HCT116 (cell line): ENCODE data around the gene SRSF3. TPM values are rescaled to one million over a fixed set of nuclear protein-coding genes. Genes with fewer than 3 reads are reported as not detected.

ENCODE experiments used
- ATAC-seq: fragments of 200-7000 bp; cut with Tn5 transposase; 2 replicates; pipeline ENCODE4 v1.9.1; 2020; ENCODE audit warnings: mild to moderate bottlenecking, moderate library complexity
- BruUV-seq: library from RNA; stranded (reverse); fragments of 400-500 nt; replicated peaks from 2 replicates; lab custom pipeline; 2021; lab: Mats Ljungman, UMichigan
- CTCF ChIA-PET: fragments of 300-600 bp; sonication (Branson Sonifier 250); formaldehyde crosslinking; loops from one replicate; lab custom pipeline; 2021; ENCODE audit warnings: antibody characterized with exemption; lab: Charles Lee
- POLR2A ChIA-PET: fragments of 300-600, 350-600 bp; sonication (Branson Sonifier 250); formaldehyde crosslinking; loops from one replicate; lab custom pipeline; 2021; ENCODE audit warnings: antibody characterized with exemption; lab: Charles Lee
- RAD21 ChIA-PET, 2 experiments: fragments of 300-600 bp; sonication (Branson Sonifier 250); formaldehyde crosslinking; loops; one replicate each; lab custom pipeline; 2023; ENCODE audit warnings: low total read pairs in 2 of 2; ENCODE audit not compliant: uncharacterized antibody in 2 of 2, unreplicated experiment in 2 of 2, low non-redundant PET in 1 of 2; lab: Charles Lee
- DNase-seq: peaks from one replicate; pipeline ENCODE4 v3.0.0-alpha.2; 2010; ENCODE audit warnings: low read depth, low spot score
- H2AFZ ChIP-seq: fragments of 200-600 bp; shearing (Covaris generic), sonication (generic); 2 replicates; pipeline ENCODE4 v1.6.1; 2017; ENCODE audit warnings: low read depth, mixed run types, mixed read lengths, antibody characterized with exemption, low read length; ENCODE audit not compliant: poor library complexity, severe bottlenecking
- H3K27ac ChIP-seq: 2 replicates; pipeline ENCODE4 v1.5.1; 2012; ENCODE audit warnings: low read depth, low read length
- H3K27me3 ChIP-seq: fragments of 200-600 bp; sonication (generic); 2 replicates; pipeline ENCODE4 v1.6.1; 2016; ENCODE audit warnings: mixed run types, low read length, mixed read lengths; ENCODE audit not compliant: insufficient read depth
- H3K36me3 ChIP-seq, 2 experiments: fragments of 200-500 bp in 1 of 2; fragments of 200-600 bp in 1 of 2; sonication (Bioruptor generic) in 1 of 2; sonication (generic) in 1 of 2; 2 replicates each; pipeline versions ENCODE4 v1.5.1 to v1.6.1; 2014 to 2016; ENCODE audit warnings: low read length in 2 of 2, inconsistent platforms in 1 of 2, mixed read lengths in 1 of 2, mixed run types in 1 of 2; ENCODE audit not compliant: insufficient read depth in 2 of 2, control insufficient read depth in 1 of 2
- H3K4me1 ChIP-seq, 2 experiments: fragments of 200-600 bp in 1 of 2; sonication (generic) in 1 of 2; 2 replicates each; pipeline versions ENCODE4 v1.5.1 to v1.6.1; 2012 to 2017; ENCODE audit warnings: low read length in 2 of 2, inconsistent platforms in 1 of 2, mild to moderate bottlenecking in 1 of 2, mixed read lengths in 1 of 2, mixed run types in 1 of 2, moderate library complexity in 1 of 2; ENCODE audit not compliant: insufficient read depth in 2 of 2, control insufficient read depth in 1 of 2
- H3K4me2 ChIP-seq: fragments of 200-600 bp; sonication (generic); 2 replicates; pipeline ENCODE4 v1.6.1; 2017; ENCODE audit warnings: mixed run types, low read length, mixed read lengths
- H3K4me3 ChIP-seq, 2 experiments: fragments of 200-600 bp in 1 of 2; sonication (generic) in 1 of 2; replicated peaks in 1 of 2; 2 replicates each; pipeline ENCODE4 v1.5.1; 2011 to 2016; ENCODE audit warnings: low read length in 2 of 2, control low read depth in 1 of 2, low read depth in 1 of 2, mild to moderate bottlenecking in 1 of 2, mixed read lengths in 1 of 2, mixed run types in 1 of 2
- H3K79me2 ChIP-seq: fragments of 200-600 bp; sonication (generic); 2 replicates; pipeline ENCODE4 v1.6.1; 2017; ENCODE audit warnings: mild to moderate bottlenecking, mixed run types, low read length, moderate library complexity, mixed read lengths; ENCODE audit not compliant: insufficient read depth
- H3K9ac ChIP-seq: fragments of 200-600 bp; sonication (generic); 2 replicates; pipeline ENCODE4 v1.6.1; 2016; ENCODE audit warnings: low read length, mixed read lengths
- H3K9me2 ChIP-seq: fragments of 200-600 bp; sonication (generic), shearing (Covaris generic); 2 replicates; pipeline ENCODE4 v1.6.1; 2017; ENCODE audit warnings: mixed run types, mild to moderate bottlenecking, moderate library complexity; ENCODE audit not compliant: insufficient read depth
- H3K9me3 ChIP-seq, 2 experiments: fragments of 200-500 bp in 1 of 2; fragments of 200-600 bp in 1 of 2; sonication (Bioruptor generic) in 1 of 2; sonication (generic) in 1 of 2; 2 replicates each; pipeline ENCODE4 v1.6.1; 2014 to 2017; ENCODE audit warnings: low read length in 2 of 2, mixed read lengths in 2 of 2, inconsistent platforms in 1 of 2, low read depth in 1 of 2, mild to moderate bottlenecking in 1 of 2, mixed run types in 1 of 2, moderate library complexity in 1 of 2; ENCODE audit not compliant: control insufficient read depth in 1 of 2, insufficient read depth in 1 of 2
- H4K20me1 ChIP-seq: fragments of 200-600 bp; sonication (generic), shearing (Covaris generic); 2 replicates; pipeline ENCODE4 v1.6.1; 2017; ENCODE audit warnings: mixed run types, mild to moderate bottlenecking, moderate library complexity; ENCODE audit not compliant: insufficient read depth
- CBX3 ChIP-seq: IDR thresholded peaks from 2 replicates; pipeline ENCODE4 v1.6.1; 2012; ENCODE audit warnings: low read depth
- EGR1 ChIP-seq: IDR thresholded peaks from 2 replicates; pipeline ENCODE4 v1.6.1; 2012; ENCODE audit warnings: low read depth
- EZH2 ChIP-seq: fragments of 200-600 bp; sonication (generic); IDR thresholded peaks from 2 replicates; pipeline ENCODE4 v1.6.1; 2017; ENCODE audit warnings: antibody characterized with exemption, mixed run types
- JUND ChIP-seq: IDR thresholded peaks from 2 replicates; pipeline ENCODE4 v1.6.1; 2012
- MAX ChIP-seq: IDR thresholded peaks from 2 replicates; pipeline ENCODE4 v1.6.1; 2012
- POLR2A ChIP-seq: IDR thresholded peaks from 2 replicates; pipeline ENCODE4 v1.7.0; 2011; ENCODE audit warnings: borderline replicate concordance; ENCODE audit not compliant: insufficient read depth, insufficient read length; ENCODE audit errors: extremely low read depth
- POLR2AphosphoS5 ChIP-seq: IDR thresholded peaks from 2 replicates; pipeline ENCODE4 v1.6.1; 2011; ENCODE audit warnings: mild to moderate bottlenecking, low read depth, low read length, moderate library complexity
- RAD21 ChIP-seq: IDR thresholded peaks from 2 replicates; pipeline ENCODE4 v1.6.1; 2012; ENCODE audit warnings: low read depth, mild to moderate bottlenecking
- SIN3A ChIP-seq: IDR thresholded peaks from 2 replicates; pipeline ENCODE4 v1.6.1; 2012; ENCODE audit warnings: low read depth
- SP1 ChIP-seq: IDR thresholded peaks from 2 replicates; pipeline ENCODE4 v1.6.1; 2012; ENCODE audit warnings: low read depth
- SRF ChIP-seq: IDR thresholded peaks from 2 replicates; pipeline ENCODE4 v1.6.1; 2012; ENCODE audit warnings: low read depth
- TCF7L2 ChIP-seq: IDR thresholded peaks from 2 replicates; pipeline ENCODE4 v1.7.0; 2011; ENCODE audit warnings: borderline replicate concordance, inconsistent platforms; ENCODE audit not compliant: insufficient read depth, insufficient read length; ENCODE audit errors: extremely low read depth
- YY1 ChIP-seq: IDR thresholded peaks from 2 replicates; pipeline ENCODE4 v1.6.1; 2011; ENCODE audit warnings: low read length, low read depth, moderate library complexity, mild to moderate bottlenecking; ENCODE audit not compliant: insufficient replicate concordance; ENCODE audit errors: extremely low read depth
- ZBTB33 ChIP-seq: IDR thresholded peaks from 2 replicates; pipeline ENCODE4 v1.6.1; 2011; ENCODE audit warnings: mild to moderate bottlenecking, low read length, moderate library complexity; ENCODE audit not compliant: insufficient replicate concordance; ENCODE audit errors: extremely low read depth
- ZFX ChIP-seq: fragments of 450-650 bp; IDR thresholded peaks from 2 replicates; pipeline ENCODE4 v1.6.1; 2017
- intact Hi-C: fragments of 100-400 bp; cut with micrococcal nuclease; formaldehyde crosslinking; loops from 2 replicates; pipeline ENCODE4 v1.10.0; 2022
- total RNA-seq: library from RNA; stranded (reverse); gene quantifications from one replicate; pipeline ENCODE4 v1.2.1, GENCODE V29; 2021; ENCODE audit not compliant: unreplicated experiment

Gene SRSF3
- total RNA-seq, 1 experiment from 2014 or later = 362 TPM

- no peaks in the 10 kb centered on the region for H3K27me3 ChIP-seq
- peak within 1 kb of the TSS; percentile 76 for H3K27ac ChIP-seq
- TF ChIP-seq POLR2A (peak; percentile 81), POLR2AphosphoS5 (peak; percentile 98), SIN3A (peak; percentile 53; the same call in 1 of the 2 replicates), SRF (no peak), TCF7L2 (peak; percentile 57), EZH2 (no peak), YY1 (peak; percentile 3)
- H3K9me2 ChIP-seq = no peaks in the 10 kb centered on the region
- H3K4me2 ChIP-seq = peak within 1 kb of the TSS; percentile 92
- H3K79me2 ChIP-seq = peaks cover 29% of the 10 kb centered on the region
- H3K4me3 ChIP-seq = peak within 1 kb of the TSS; percentile 73 to 81
- H3K36me3 ChIP-seq = peaks cover 5% of the 10 kb centered on the region in 2 experiments; a peak in 2 of 4 replicates
- ChIA-PET POLR2A (no interaction called here), CTCF (no interaction called here), RAD21 (no interaction called here)
- peak within 1 kb of the TSS; percentile 84 for H3K9ac ChIP-seq
- ATAC-seq (peak; percentile 97), DNase-seq (peak; percentile 65)
- H4K20me1 ChIP-seq = no peaks in the 10 kb centered on the region
- no peaks in the 10 kb centered on the region for H3K9me3 ChIP-seq
- intact Hi-C loops = no loop called here
- no TSS peak for BruUV-seq
- peaks cover 9 to 19% of the 10 kb centered on the region in 2 experiments; a peak in 3 of 4 replicates for H3K4me1 ChIP-seq
- no peak within 1 kb of the TSS for H2AFZ ChIP-seq
These were observed 47.1 kb upstream of the SRSF3 start, which contains the start of gene STK38 for GRCh38 chr6:36546920-36547645. STK38 (minus strand) TSS chr6:36547479; CDS start chr6:36540202, 7,277 bp downstream.

- H3K9ac ChIP-seq = no peak overlapping the region
These were observed 46.3 kb upstream of the SRSF3 start for GRCh38 chr6:36547646-36548400.

More at GRCh38 chr6:36547646-36548400, 46.3 kb upstream of the SRSF3 start:
- ChIA-PET CTCF (no interaction called here), RAD21 (no interaction called here), POLR2A (interaction anchor here (0.7 kb wide), 1 partner anchor 259 kb away, joined by 3 read pairs; no protein-coding TSS in a partner anchor)
- ATAC-seq (peak; percentile 17; the same call in 1 of the 2 replicates), DNase-seq (no peak)
- Histone ChIP-seq H3K4me1 (peaks cover 9 to 19% of the 10 kb centered on the region in 2 experiments; a peak in 3 of 4 replicates), H3K27ac (no peak overlapping the region), H3K9me3 (no peaks in the 10 kb centered on the region), H3K4me2 (peak overlapping the region; percentile 92), H3K4me3 (peak overlapping the region; percentile 15 to 73), H3K9me2 (no peaks in the 10 kb centered on the region), H4K20me1 (no peaks in the 10 kb centered on the region), H2AFZ (no peak overlapping the region), H3K27me3 (no peaks in the 10 kb centered on the region), H3K36me3 (peaks cover 5% of the 10 kb centered on the region in 2 experiments; a peak in 2 of 4 replicates), H3K79me2 (peaks cover 28% of the 10 kb centered on the region)
- intact Hi-C loops = no loop called here
- TF ChIP-seq RAD21 (no peak), SRF (no peak), EZH2 (no peak), TCF7L2 (no peak), CBX3 (no peak), POLR2A (no peak), ZBTB33 (no peak), YY1 (no peak), ZFX (no peak), MAX (no peak), EGR1 (no peak), JUND (no peak), SP1 (no peak)
- BruUV-seq = TSS peak; percentile 75
